Mammary epithelial cell (primary cell): ENCODE results near the gene ISM1.

ENCODE experiments used
- EZH2 ChIP-seq: IDR thresholded peaks from 2 replicates; pipeline ENCODE4 v1.6.1; 2012; ENCODE audit warnings: low read length, inconsistent platforms, borderline replicate concordance
- TF ChIP-seq, protein P1 (sequence below), 2 donors: IDR thresholded peaks in 1 of 2; conservative IDR thresholded peaks in 1 of 2; 2 replicates each; pipeline ENCODE4 v1.5.1; 2011 to 2012; ENCODE audit warnings: inconsistent platforms in 2 of 2, low read length in 2 of 2, mild to moderate bottlenecking in 2 of 2, control low read depth in 1 of 2, low read depth in 1 of 2; ENCODE audit not compliant: insufficient read depth in 1 of 2; ENCODE audit errors: extremely low read depth in 1 of 2

DNA sequence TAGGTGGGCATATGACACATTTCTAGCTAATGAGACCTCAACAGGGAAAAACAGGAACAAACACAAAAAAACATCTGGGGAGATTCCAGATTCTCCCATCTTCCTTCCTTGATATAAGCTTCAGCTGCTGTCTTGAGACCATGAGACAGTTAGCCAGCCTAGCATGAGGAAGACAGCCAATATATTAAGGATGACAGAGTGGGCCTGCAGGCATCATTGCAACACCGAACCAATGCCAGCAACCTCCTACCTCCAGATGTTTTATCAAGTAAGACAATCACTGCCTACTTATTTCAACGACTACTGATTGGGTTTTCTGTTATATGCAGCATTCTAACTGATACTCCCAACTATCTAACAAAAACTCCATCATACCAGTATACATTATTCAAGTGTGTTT, 119.0 kb downstream of the ISM1 start:
- TF ChIP-seq, protein P1, sequence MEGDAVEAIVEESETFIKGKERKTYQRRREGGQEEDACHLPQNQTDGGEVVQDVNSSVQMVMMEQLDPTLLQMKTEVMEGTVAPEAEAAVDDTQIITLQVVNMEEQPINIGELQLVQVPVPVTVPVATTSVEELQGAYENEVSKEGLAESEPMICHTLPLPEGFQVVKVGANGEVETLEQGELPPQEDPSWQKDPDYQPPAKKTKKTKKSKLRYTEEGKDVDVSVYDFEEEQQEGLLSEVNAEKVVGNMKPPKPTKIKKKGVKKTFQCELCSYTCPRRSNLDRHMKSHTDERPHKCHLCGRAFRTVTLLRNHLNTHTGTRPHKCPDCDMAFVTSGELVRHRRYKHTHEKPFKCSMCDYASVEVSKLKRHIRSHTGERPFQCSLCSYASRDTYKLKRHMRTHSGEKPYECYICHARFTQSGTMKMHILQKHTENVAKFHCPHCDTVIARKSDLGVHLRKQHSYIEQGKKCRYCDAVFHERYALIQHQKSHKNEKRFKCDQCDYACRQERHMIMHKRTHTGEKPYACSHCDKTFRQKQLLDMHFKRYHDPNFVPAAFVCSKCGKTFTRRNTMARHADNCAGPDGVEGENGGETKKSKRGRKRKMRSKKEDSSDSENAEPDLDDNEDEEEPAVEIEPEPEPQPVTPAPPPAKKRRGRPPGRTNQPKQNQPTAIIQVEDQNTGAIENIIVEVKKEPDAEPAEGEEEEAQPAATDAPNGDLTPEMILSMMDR (conservative IDR thresholded peaks at IDR 0.05 in 1 of 2, IDR thresholded peaks at IDR 0.05 in 1 of 2; ENCODE audit: extremely low read depth in 1 of 2, insufficient read depth in 1 of 2, low read depth in 1 of 2, low read length in 2 of 2): no peak
- no peak for TF ChIP-seq EZH2
